Left lobe of liver (tissue), 2 donors: ENCODE results near the gene PCDH1. TPM values are rescaled to one million over a fixed set of nuclear protein-coding genes. Genes with fewer than 3 reads are reported as not detected.
"Not testable (repeated sequence)": the region's sequence is repeated elsewhere in the genome, so short reads cannot be mapped to it uniquely, and the experiment has no call there.

Experiments
- ATAC-seq: fragments of 200-7000 bp; cut with Tn5 transposase; one replicate; pipeline ENCODE4 v1.9.1; 2020; ENCODE audit warnings: mild to moderate bottlenecking, moderate library complexity
- DNase-seq: peaks from one replicate; pipeline ENCODE4 v3.0.0-alpha.2; 2020; ENCODE audit warnings: low spot score
- total RNA-seq: library from RNA; stranded (reverse); gene quantifications from one replicate; pipeline ENCODE4 v1.2.1, GENCODE V29; 2021
- donor health status: DM: no; HTN: no; CAD: no; lungs with moderate emphysema.
- donor health status: DM: no; HTN: yes; CAD: no.

Gene PCDH1
- total RNA-seq, 1 donor from 2014 or later, result 33.2 TPM

DNA sequence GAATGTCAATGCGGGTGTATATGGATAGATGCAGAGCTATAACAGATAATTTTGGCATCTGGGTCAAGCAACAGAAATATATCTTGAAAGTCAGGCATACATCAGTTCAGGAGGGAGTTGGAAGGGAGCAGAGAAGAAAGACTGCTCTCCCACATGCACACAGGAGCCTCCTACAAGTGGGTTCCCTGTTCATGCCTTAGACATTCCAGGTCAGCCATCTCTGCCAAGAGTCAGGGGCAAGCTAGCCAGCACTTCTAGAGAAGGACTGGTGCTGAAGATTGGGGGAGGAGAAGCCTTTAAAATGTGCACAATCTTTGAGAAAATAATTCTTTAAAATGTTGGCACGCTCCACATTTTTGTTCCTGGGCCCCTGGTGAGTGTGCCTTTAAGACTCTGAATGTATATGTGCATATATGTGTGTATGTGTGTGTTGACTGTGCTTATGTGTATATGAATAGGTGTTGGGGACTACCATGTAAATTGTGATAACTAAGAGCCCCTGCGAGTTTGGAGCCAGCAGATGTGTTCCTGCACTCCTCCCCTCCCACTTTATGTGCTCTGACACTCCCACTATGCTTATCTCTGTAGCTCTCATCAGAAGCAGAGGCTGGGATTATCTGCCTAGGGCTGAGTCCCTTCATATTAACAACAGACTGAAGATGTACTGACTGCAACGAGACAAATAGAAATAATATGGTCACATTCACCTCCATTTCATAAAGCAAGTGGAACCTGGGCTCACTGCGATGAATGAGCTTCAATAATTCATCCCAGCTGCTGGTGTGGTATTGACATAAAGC, 24.0 kb upstream of the PCDH1 start:
- ATAC-seq (no peak), DNase-seq (no peak)

DNA sequence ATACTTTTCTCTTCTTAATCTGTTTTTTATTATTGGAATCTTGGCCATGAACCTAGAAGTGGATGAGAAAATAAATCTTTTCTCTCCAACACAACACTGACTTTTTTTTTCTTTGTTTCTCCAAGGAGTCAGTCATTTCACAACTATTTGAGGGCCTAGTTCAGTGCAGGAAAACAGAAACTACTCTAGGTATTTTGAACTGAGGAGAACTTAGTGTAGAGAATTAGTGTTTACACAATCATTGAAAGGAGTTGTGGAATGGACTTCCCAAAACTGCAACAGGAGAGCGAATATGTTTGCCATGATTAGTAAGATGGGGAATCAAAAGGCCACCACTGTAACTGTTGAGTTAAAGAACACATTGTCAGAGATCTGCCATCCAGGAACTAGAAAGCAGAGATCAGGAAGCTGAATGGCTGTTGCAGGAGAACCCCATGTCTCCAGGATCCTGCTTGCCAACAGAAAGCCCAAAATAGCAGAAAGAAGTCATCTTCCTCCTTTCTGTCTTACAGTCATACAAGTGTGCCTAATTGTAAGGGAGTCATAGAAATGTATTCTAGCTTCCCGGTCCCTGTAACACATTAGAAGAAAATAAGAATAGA, 20.3 kb upstream of the PCDH1 start:
- ATAC-seq, result no peak
- no peak for DNase-seq

DNA sequence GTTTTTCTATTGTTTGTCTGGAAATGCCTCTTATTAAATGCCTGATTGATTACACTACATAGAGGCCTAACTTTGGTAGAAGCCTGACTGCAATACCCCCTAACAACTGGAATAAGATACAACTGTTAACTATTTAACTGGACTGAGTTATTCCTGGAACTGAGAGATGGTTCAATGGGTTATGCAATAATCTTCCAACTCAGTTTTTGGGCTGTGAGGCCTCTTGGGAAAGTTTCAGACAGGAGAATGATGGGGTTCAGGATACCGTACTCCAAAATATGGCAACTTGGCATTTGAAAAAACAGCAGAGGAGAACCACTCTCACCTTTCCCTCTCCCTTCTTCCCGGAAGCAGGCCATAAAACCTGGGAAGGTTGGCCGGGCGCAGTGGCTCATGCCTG, 19.2 kb upstream of the PCDH1 start:
- DNase-seq (no peak), ATAC-seq (no peak)

DNA sequence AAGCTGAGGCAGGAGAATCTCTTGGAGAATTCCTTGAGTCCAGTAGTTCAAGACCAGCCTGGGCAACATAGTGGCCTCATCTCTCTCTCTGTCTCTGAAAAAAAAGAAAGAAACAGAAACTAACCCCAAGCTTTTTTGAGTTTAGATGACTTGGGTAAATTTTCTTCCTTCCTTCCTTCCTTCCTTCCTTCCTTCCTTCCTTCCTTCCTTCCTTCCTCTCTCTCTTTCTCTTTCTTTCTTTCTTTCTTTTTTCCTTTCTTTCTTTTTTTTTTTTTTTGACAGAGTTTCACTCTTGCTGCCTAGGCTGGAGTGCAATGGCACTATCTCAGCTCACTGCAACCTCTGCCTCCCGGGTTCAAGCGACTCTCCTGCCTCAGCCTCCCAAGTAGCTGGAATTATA, 12.2 kb upstream of the PCDH1 start:
- not testable (repeated sequence) for ATAC-seq, DNase-seq

DNA sequence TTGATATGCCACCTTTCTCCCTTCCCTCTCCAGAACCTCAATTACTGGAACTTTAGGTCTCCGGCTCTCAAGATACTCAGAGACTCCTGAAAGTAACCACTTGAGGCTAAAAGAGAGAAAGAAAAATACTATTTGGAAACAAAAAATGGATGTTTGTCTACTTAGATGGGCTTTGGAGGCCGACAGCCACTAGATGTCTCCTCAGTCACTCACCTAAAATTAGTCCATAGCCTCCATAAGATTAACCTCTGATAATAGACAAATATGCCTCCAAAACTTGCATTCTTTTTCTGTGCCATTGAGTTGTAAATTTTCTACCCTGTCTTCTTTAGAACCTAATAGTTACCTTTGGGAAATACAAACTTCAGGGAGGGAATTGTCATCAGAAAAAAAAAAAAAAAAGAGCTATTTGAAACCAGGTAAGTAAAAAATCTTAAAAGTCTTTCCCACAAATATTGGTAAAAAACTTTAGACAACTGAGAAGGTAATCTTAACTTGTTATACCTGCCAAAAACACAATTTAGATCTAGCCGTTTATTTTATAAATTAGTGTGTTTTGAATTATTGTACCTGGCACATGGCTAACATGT, 11.2 kb upstream of the PCDH1 start:
- peak; percentile 72 for ATAC-seq
- peak; percentile 22 for DNase-seq

DNA sequence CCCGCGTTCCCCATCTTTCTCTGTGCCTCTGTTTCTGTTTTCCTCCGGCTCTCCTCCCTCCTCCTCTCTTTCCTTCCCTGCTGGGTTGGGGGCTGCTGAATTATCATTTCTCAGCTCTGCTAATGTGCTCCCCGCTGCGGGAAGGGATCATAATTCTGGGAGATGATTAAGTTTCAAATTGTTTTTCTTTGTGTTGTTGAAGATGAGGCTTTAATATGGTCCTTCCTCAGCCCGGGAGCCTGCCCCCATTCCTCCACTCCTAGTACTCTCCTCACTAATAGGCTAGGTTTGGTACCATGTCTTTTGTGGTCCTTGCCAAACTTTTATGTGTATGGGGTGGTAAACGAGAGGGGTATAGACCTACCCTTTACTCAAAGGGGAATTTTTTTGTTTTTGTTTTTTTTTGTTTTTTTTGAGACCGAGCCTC, 5.7 kb upstream of the PCDH1 start:
- DNase-seq (no peak), ATAC-seq (no peak)

DNA sequence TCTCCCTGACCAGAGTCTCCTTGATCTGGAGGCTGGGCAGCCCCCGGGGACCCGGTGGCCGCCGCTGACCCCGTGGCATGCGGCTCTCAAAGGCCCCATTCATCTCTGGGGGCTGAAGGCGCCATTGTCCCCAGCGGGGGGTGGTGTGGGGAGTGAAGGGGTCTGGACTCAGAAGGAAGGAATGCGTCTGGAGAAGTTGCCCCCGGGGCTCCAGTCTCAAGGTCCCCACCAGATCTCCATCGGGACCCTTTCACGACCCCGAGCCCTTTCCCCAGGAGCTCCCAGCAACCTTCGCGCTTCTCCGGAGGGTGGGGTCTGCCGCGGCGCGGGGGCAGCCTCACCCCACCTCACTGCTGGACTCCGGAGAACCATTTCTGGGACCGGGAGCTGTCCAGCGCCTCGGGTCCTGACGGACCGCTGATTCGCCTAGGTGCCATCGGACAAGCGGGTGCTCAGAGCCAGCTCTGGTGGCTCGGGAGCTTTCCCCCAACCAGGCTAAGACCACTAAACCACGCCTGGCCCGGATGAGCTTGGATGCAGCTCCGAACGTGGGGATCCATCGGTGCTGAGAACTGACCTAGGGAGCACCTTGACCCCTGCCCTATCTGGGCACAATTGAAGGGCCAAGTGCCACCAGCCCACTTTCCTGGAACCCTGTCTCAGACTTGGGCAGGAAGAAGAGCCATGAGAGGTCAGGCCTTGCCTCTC, 5.1 kb upstream of the PCDH1 start:
- ATAC-seq, result no peak

DNA sequence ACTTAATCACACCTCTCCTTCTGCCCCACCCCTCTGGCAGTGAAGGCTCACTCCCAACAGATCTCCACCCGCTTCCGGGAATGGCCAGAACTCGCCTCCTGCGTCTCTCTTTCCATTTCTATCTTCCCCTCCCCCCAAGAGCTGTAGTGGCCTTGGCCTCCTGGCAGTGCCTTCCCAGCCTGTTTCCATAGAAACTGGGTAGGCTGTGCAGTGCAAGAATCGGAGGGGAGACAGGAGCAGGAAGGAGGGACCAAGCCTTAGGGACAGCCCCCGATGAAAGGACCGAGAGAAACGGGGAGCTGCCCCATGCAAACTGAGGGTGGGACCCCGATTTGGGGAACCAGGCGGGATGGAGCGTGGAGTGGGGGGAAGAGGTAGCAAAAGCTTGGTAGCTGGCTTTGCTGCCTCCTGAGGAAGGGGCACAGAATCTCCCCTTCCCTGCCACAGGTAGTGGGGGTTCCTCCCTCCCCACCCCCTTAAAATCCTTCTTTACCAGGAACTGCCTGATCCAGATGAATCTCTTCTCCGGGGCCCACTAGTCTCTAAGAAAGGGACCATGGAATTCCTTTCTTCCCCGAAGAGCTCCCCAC, 4.5 kb upstream of the PCDH1 start:
- DNase-seq (peak; percentile 35), ATAC-seq (no peak)

More for the DNA sequence above, 5.1 kb upstream of the PCDH1 start:
- peak; percentile 47 for DNase-seq

DNA sequence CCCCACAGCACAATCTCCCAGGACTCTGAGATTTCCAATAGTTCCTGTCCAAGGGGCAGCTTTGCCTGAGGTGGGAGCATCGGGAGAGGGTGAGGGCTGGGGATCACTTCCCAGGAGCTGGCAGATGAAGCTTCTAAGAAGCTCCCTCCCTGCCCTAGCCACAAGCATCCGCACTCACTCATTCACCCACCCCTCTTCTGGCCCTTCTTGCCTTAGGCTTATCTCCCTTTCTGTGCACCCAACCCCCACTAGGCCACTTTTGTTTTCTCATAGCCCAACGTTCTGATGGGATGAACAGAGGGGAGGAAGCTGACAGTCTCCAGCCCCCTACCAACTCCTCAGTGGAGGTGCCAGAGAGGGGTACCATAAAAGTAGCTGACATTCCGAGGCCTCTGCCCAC, 3.7 kb upstream of the PCDH1 start:
- no peak for ATAC-seq

DNA sequence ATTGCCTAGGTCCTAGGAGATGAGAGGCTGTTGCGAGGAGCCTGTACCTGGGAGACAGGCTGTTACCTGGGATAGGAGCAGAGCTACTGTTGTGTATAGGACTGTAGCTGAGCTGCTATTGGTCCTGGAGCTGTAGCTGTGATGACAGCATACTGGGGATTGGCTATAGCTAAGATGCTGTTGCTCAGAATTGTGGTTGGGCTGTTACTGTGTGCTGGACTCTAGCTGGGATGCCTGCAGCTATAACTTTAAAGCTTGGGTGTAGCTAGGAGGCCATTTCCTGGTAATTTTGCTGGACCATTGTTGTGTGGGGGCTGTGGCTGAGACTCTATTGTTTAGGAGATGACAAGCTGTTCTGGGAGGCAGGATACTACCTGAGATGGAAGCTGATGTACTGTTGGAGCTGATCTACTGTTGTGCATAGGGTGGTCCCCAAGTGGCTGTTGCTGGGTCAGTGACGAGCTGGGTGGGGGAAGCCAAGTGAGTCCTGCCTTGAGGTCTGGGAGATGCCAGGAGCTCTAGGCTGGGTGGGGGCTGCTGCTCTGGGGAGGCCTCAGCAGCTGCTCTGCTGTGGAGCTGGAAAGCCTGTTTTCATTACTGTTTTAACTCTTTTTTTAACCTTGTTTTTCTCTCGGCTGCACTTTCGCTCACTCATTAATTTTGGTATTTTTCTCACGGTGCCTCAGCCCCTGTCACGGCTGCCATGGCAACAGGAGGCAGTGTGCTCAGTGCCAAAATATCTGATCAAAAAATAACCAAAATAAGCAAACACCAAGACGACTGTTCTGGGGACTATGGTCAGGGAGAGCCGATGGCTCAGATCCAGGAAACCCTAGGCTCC, 3.0 kb upstream of the PCDH1 start:
- peak; percentile 21 for DNase-seq
- ATAC-seq, result no peak

More for the DNA sequence above, 3.7 kb upstream of the PCDH1 start:
- peak; percentile 15 for DNase-seq

DNA sequence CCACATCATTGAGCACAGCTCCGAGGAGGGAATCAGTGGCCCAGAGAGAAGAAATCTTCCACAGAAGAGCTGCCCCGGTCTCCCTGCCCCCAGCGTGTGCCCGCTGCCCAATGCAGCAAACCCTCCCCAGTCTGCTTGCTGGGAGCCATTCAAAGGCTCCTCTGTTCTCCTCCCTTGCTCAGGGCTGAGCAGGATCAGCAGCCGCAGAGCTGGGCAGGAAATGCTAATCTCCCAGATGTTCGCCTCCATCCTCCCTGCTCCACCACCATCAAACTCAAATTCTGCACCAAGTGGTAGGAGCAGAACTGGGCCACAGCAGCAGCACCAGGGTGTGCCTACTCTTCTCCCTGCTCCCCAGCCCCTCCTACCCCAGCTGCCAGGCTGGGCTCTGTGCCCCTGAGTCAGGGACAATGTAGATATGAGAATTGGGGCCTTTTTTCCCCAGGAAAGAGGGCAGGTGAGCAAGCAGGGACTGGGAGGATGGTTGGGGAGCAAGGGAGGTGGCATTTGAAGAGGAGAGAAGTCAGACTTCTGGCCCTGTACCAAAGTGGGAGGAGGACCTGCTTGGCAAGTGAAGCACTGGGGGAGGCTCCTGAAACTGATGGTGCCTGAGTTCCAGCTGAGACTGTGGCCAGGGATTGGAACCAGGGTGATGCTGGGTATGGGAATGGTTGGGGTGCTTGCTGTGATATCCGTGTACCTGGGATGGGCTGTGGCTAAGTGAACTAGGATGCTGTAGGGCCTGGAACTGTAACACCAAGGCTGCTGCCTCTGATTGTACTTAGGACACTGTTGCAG, 1.9 kb upstream of the PCDH1 start:
- DNase-seq, result peak; percentile 37
- ATAC-seq, result no peak

DNA sequence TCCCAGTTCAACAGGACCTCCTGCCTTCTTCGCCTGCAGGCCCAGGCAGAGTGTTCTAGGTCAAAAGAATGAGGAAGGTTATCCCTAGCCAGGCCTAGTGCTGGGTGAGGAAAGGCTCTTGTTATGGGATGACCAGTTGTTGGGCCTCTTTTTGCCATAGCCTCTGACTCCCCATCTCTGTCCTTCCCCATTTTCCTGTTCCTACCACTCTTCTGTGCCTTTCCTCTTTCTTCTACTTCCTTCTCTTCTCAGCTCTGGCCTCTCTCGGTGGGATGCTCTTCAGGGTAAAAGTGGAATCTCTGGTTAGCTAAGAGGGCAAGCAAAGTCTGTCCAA, 1.2 kb upstream of the PCDH1 start:
- ATAC-seq, result no peak

DNA sequence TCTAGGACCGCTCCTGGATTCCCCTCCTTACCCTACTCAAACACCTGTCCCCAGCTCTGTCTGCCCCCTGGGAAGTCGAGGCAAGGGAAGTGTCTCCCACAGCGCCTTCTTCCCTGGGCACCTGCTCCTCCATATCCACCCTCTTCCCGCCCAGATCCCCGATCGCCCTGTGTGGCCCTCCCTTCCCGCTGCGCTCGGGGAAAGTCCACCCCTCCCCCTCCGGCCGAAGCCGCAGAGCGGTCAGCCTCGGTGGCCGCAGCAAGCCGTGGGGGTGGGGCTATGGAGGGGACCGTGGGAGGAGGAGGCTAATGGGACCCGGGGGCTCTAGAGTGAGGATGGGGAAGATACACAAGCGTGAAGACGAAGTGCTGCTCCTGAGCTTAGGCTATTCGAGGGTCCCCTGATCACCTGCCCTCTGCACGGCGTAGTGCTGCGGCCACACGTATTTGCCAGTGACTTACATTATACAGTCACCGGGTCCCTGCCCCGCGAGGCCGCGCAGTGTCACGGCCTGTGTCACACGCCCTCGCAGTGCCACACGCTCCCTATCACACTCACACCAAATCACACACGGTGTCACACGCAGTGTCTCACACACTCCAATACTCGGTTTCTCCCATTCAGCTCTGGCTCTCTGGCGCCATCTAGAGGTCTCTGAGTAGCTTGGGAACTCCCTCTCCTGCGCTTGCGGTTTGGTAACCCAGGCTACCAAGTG, 658 bp upstream of the PCDH1 start:
- ATAC-seq, result peak; percentile 64
- DNase-seq, result peak; percentile 92

More for the DNA sequence above, 1.2 kb upstream of the PCDH1 start:
- DNase-seq, result peak; percentile 34

DNA sequence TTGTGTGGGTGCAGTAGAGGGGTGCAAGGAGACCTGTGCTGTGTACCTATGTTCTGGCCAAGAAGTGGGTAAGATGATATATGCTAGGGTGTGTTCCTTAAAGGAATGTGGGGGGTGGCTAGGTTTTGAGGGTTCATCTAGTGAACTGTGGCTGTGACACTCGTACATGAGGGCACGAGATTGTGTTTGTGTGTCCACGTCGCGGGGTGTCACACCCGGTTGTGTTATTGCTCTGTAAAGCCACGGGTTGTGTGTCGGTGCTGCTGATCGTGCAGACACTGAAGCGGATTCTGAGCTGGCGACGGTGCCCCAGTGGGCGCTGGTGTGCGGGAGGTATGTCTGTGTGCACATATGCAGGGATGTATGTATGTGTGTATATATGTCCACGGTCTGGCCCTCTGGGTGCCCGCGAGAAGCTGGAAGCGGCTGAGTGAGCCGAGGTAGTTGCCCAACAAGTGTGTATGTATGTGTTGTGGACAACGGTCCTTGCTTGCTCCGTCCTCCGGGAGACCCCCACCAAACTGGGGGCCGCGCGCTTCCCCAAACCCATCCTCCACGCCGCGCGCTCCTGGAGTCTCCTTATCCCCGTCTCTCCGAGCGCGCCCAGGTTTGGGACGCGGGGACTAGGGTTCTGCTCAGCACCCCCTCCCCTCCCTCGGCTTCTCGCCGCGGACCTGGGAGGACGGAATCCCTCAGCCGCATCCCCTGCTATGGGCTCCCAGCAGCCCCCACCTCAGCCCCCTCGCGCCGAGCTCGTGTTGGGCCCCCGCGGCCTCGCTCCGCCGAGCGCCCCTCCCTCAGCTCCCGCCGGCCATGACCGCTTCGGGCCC, 639 bp downstream of the PCDH1 start:
- peak; percentile 54 for DNase-seq
- ATAC-seq, result no peak

DNA sequence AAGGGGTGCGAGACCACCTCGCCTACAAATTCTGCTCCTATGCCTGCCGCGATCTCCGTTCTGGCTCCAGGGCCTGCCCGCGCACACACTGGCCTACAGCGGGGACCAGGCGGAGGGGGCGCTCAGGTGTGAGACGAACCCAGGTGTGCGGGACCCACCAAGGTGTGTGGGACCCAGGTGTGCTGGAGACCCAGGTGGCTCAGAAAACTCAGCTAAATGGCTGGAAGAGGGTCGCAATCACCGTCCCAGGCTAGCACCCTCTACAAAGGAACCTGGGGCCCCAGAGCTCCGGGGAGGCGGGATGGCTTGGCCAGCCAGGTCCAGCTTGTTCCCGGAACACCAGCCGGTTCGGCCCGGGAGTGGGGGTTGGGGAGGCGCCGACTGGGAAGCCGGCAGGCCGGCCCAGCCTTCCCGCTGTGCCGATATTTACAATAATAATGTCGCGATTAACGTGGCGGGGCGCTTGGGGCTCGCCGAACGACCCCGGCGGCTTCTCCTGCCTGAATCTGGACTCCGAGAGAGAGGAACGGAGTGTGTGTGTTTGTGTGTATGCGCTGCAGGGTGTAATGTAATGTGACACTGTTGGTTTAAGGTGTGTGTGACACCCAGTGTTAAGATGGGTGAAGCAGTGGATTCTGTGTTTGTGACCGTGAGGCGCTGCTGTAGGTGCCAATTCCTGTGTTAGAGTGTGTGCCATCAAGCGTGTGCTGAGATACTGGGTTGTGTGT, 1.4 kb downstream of the PCDH1 start:
- DNase-seq (peak; percentile 68), ATAC-seq (peak; percentile 32)

DNA sequence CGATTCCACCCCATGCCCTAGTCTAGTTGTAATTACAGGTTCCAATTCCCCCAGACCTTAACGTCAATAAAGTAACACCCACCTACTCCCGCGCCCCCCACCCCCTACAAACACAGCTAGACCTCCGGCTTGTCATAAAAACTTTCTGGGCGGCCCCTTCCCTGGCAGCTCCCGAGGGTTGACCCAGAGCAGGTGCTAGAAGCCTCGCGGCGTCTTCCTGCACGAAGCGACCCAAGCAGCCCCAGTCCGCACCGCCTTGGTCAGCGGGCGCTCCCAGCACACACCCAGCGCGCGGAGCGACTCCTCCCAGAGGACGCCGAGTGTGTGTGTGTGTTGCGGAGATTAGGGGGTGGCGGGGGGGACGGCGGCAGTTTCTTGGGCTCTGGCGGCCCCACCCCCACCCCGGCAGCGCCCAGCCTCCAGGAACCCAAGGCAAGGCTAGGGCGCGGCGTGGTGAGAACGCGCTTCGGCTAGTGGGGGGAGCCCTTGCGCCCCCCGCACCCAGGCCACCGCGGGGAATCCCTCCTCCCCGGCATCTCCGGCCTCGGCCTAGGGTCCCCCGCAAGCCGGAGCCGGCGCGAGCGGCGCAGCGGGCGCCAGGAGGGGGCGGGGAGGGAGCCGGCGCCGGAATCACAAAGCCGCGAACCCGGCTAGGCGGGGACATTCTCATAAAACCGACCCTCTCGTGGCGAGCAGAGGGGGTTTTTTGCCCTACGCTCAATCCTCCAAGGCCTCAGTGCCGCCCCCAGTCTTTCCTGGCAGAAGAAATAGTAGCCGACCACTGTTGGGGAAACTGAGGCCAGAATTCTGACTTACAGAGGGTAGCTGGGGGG, 2.2 kb downstream of the PCDH1 start:
- peak; percentile 65 for DNase-seq
- ATAC-seq, result peak; percentile 4
